Peyer's patch (tissue), 4 donors: ENCODE data around the gene SLC24A4.

Experiments used
- POLR2A ChIP-seq, 2 donors: fragments of 450-650 bp; IDR thresholded peaks; one replicate each; pipeline ENCODE4 v1.5.1; 2017; ENCODE audit warnings: antibody characterized with exemption in 2 of 2, mild to moderate bottlenecking in 2 of 2, moderate library complexity in 2 of 2
- TF ChIP-seq, protein P1 (sequence below), 6 experiments: fragments of 450-650 bp in 4 of 6; fragments of 200-600 bp in 2 of 6; sonication (generic) in 1 of 6; IDR thresholded peaks; one replicate each; pipeline ENCODE4 v1.5.1; 2017 to 2019; ENCODE audit warnings: antibody characterized with exemption in 6 of 6, mild to moderate bottlenecking in 3 of 6, moderate library complexity in 1 of 6

DNA sequence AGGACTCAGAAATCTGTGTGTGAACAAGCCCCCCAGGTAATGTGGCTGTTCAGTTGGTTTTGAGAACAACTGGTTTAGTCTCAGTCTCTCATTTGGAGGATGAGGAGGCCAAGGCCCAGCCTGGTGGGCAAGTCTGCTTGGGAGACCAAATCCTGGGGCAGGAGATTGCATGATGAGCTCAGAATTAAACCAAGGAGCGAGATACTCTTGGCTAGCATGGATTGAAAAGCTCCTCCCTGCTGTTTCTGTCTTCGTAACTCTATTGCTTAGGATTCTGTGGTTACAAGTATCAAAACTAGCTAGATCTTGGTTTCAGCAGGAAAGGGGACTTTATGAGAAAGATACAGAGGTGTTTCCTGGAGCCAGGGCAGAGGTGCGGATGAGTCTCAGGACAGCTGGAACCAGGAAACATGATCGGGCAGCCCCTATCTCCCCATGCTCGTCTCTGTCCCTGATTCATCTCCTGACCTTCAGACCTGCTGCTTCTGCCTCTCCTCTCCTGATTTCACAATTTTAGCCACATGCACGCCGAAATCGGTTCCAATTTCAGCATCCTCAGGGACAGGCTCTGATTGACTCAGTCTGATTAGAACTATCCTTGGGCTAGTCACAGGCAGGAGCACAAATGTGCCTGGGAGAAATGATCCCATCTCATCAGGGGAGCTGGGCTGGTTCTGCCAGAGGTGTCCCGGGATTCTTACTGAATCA is 150.4 kb downstream of the SLC24A4 start:
- TF ChIP-seq, protein P1, sequence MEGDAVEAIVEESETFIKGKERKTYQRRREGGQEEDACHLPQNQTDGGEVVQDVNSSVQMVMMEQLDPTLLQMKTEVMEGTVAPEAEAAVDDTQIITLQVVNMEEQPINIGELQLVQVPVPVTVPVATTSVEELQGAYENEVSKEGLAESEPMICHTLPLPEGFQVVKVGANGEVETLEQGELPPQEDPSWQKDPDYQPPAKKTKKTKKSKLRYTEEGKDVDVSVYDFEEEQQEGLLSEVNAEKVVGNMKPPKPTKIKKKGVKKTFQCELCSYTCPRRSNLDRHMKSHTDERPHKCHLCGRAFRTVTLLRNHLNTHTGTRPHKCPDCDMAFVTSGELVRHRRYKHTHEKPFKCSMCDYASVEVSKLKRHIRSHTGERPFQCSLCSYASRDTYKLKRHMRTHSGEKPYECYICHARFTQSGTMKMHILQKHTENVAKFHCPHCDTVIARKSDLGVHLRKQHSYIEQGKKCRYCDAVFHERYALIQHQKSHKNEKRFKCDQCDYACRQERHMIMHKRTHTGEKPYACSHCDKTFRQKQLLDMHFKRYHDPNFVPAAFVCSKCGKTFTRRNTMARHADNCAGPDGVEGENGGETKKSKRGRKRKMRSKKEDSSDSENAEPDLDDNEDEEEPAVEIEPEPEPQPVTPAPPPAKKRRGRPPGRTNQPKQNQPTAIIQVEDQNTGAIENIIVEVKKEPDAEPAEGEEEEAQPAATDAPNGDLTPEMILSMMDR (IDR thresholded peaks at IDR 0.05): no peak
- no peak for TF ChIP-seq POLR2A (IDR thresholded peaks at IDR 0.05)
